ENCODE data around the gene HMCN2.
A peak's percentile ranks its signal among the peaks of the same experiment; 100 is the strongest.
"Not testable (repeated sequence)": the region's sequence is repeated elsewhere in the genome, so short reads cannot be mapped to it uniquely, and the experiment has no call there.

Gene HMCN2

DNA sequence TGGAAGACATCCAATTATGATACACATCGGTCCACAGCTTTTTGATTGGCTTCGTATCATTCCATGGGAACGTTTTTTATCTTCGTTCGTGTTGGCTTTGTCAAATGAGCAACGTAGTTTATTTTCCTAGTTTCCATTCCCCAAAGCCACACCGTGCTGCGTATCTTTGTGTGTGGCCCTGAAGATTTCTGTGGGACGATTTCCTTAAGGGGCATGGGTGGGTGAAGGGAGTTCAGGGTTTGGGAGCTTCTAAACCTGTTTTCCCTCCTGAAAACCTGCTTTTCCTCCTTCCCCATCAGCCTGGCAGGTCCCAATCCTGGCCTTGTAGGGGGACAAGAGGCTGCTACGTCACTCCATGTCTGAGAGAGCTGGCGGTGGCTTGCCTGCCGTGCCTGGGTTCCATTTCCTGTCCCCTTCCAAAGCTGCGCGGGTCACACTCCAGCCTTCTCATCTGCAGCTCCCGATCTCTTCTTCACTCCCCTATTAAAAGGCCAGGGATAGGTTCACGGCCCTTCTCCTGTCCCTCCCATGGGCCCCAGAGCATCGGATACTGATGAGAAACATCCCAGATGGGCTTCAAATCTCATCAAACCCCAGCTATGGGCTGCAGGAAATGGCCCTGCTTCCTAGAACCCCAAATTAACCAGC is 155.7 kb downstream of the HMCN2 start:
- no peak for DNase-seq

DNA sequence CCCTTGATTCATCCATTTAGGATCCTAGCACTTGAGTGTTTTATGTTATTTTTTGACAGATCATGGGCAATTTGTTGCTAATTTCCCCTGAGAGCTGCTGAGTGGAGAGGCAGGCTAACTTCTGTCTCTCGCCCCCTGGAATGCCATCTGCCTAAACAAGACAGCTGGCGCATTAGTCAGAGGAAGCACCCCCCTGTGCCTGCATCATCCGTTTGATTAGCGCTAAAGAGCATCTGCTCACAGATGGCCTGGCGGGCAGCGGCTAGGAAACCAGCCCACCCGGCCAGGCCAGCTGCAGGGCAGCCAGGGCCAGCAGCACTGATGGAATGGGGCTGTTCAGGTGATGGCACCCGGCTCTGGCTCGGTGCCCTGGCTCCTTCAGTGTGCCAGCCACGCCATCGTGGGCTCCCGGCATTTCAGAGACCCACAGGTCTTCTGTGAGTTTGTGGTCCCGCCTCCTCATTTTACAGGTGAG is 156.3 kb downstream of the HMCN2 start:
- peak; percentile 77 for DNase-seq

DNA sequence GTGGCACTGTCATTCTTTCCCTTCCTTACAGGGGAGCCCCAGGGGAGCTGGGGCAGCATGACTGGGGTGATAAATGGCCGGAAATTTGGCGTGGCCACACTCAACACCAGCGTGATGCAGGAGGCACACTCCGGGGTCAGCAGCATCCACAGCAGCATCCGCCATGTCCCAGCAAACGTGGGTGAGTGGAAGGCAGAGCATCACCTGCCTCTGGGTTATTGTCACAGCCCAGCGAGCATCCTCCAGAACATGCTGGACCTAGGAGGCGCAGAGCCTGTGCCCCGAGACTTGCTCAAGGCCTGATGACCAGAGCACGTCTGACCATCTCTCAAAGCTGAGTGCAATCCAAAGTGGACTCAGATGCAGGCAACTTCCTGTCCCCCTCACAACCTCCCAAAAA is 157.0 kb downstream of the HMCN2 start:
- no peak for DNase-seq

DNA sequence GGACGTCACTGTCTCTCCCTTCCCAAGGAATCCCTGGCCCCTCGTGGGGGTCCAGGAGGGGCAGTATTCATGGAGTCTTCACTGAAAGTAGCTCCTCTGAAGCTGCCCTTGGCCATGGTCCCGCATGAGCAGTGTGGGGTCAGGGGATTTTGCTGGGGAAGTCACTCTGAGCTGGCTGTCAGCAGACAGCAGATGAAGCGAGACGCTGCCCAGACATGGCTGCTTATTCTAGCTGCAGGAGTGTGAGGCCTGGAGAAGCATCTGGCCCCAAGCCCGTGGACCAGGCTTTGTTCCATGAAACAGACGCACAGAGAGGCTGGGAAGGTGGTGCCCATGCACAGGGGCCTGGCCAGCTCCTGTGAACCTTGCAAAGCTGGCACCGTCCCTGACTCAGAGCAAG is 157.7 kb downstream of the HMCN2 start:
- no peak for DNase-seq

DNA sequence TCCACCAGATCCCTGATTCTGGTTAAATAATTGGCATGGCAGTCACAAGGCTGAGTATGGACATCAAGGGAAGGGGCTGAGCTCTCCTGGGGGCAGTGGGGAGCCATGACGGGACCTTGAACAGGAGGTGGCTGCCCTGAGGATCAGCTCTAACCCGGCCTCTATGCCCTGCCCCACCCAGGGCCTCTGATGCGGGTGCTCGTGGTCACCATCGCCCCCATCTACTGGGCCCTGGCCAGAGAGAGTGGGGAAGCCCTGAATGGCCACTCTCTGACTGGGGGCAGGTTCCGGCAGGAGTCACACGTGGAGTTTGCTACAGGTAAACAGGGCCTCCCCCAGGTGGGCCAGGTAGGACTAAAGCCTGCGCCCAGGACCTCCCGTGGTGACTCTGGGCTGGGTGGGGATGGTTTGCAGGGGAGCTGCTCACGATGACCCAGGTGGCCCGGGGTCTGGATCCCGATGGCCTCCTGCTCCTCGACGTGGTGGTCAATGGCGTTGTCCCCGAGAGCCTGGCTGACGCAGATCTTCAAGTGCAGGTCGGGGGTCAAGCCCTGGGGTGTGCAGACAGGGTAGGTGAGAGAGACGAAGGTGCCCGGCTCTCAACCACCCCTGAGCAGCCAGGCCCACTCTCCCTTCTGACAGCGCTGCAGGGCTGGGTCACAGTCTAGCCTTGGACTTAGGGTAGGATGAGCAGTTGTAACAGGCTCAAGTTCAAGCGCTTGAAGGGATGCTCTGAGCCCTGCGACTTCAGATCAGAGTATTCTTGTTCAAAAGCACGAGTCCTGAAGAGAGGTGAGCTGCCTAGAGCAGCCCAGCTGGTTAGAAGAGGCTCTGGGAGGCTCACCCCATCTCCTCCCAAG is 159.3 kb downstream of the HMCN2 start:
- no peak for DNase-seq

DNA sequence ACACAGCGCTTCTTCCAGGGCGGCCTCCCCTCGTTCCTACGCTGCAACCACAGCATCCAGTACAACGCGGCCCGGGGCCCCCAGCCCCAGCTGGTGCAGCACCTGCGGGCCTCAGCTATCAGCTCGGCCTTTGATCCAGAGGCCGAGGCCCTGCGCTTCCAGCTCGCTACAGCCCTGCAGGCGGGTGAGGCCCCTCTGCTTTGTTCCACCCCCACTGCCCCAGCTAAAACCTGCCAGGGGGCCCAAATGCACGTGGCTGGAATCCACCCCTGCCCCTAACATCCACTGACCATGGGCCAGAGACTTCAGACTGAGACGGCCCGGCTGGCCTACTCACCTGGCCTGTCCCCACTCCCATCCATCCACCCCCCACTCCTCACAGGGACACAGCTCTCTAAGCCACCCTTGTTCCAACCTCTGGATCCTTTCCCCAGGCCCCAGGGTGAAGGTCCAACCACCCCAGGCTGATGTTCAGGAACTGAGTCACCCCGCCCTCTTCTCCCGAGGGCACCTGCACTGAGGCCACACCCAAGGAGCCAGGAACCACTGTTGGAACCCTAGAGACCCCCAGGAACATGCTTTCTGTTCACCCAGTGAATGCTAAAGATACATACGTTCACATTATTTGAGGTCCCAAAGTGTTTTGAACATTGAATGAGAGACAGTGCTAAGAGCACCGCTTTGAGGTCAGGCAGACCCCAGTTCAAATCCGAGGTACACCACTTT is 160.3 kb downstream of the HMCN2 start:
- no peak for DNase-seq

DNA sequence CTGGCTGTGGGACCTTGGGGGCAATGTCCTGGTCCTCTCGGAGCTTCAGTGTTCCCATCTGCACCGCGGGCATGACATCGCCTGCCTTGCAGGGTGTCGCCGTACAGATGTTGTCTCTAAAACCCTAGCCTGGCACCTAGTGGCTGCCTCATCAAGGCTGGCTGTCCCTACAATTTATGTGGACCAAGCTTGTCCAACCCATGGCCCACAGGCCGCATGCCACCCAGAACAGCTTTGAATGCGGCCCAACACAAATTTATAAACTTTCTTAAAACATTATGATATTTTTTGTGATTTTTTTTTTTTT is 160.9 kb downstream of the HMCN2 start:
- DNase-seq: no peak

DNA sequence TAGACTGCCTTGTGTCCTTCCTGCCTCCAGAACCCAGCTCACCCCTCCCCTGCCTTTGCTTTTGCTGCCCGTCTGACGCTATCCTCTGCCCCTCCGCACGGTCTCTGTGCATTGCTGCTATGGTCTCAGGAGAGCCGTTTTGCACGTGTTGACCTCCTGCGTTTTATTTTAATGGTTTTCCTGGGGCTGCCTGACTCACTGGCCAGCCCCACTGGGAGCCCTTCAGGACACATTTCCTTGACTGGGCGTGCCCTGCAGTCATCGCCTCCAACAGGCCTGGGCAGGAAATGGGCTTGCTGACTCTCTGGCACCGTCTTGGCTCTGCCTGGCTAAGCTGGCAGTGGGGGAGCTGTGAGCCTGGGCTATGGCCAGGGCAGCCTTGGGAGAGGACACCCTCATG is 161.3 kb downstream of the HMCN2 start:
- no peak for DNase-seq

DNA sequence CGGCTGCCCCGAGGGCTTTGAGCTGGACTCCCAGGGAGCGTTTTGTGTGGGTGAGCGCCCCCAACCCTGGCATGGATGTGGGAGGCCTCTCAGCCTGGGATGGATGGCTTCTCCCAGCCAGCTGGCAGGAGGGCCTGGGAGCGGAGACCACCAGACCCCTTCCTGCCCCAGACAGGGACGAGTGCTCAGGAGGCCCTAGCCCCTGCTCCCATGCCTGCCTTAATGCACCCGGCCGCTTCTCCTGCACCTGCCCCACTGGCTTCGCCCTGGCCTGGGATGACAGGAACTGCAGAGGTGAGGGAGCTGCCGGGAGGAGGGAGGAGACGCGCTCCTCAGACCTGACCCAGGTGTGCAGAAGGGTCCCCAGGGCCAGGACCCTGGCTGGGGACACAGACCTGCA is 161.8 kb downstream of the HMCN2 start:
- no peak for DNase-seq

DNA sequence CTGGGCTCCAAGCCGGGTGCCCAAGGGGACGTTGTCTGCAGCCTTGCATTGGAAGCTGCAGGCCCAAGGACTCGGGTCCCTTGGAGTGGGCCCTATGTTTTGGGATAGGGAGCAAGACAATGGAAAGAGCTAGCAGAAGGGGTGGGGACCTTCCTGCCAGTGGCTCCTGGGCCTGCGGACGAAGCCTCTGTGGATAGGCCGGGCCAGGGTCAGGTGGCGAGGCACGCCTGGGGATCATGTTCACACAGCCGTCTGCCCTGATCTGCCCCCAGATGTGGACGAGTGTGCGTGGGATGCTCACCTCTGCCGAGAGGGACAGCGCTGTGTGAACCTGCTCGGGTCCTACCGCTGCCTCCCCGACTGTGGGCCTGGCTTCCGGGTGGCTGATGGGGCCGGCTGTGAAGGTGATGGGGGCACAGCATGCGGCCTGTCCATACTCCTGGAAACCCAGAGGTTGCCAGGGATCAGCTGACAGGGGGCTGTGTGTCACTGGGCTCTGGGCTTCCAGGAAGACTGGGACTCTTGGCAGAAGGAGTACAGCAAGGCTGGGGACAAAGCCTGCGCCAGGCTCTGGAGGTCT is 162.6 kb downstream of the HMCN2 start:
- DNase-seq: no peak

DNA sequence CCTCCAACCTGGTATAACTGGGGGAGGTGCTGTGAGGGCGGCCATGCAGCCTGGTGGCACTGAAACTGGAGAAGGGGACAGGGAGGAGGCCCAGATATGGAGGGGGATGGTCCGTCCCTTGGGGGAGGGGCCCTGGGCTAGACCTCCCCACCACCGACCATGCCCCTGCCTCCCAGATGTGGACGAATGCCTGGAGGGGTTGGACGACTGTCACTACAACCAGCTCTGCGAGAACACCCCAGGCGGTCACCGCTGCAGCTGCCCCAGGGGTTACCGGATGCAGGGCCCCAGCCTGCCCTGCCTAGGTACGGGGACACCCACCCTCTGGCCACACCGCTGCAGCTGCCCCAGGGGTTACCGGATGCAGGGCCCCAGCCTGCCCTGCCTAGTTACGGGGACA is 163.8 kb downstream of the HMCN2 start:
- no peak for DNase-seq

DNA sequence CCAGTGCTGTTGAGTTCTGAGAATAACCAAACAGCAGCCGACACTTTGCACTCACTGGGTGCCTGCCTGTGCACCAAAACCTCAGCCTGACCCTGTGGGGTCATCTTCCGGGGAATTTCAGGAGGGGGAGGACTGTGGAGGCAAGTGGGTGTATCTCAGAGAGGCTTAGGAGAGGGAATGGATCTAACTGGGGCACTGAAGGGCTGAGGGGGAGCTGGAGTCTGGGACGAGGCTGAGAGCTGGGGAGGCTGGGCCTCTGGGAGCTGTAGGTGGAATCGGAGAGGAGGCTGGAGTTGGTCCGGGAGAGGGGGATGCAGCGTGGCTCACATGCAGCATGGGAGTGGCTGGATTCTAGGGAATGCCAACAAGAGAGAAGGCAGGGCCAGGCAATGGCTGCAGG is 164.3 kb downstream of the HMCN2 start:
- no peak for DNase-seq

DNA sequence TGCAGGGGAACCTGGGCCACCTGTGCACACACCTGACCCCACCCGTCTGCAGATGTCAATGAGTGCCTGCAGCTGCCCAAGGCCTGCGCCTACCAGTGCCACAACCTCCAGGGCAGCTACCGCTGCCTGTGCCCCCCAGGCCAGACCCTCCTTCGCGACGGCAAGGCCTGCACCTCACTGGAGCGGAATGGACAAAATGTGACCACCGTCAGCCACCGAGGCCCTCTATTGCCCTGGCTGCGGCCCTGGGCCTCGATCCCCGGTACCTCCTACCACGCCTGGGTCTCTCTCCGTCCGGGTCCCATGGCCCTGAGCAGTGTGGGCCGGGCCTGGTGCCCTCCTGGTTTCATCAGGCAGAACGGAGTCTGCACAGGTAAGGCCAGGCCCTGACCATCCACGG is 164.7 kb downstream of the HMCN2 start:
- peak; percentile 25 for DNase-seq

DNA sequence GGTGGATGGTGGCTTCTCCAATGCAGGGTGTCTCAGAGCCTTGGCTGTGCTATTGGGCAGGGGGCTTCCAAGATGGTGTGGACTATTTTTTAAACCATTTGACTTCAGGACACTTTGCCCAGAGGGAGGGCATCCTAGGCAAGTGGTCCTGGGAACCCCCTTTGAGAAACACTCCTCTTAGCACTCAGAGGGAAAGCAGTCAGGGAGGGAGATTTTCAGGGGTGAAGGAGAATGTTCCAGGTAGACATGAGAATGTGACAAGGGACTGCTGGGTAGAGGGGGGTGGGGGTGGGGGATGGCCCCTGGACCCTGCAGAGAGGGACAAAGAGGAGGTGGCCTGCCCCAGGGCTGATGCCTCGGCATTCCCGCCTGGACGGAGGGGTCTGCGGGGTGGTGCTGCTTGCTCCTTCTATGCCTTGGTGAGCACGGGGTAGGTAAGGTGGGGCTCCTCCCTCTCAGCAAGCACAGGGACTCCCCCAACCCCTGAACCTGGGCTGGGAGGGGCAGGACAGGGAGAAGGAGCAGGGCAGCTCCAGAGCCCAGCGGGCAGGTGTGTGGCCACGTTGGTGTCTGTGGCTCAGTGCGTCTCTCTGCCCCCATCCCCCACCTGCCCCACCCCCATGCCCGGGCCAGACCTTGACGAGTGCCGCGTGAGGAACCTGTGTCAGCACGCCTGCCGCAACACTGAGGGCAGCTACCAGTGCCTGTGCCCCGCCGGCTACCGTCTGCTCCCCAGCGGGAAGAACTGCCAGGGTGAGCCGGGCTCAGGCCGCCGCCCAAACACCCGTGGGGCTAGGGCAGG is 165.4 kb downstream of the HMCN2 start:
- no peak for DNase-seq

DNA sequence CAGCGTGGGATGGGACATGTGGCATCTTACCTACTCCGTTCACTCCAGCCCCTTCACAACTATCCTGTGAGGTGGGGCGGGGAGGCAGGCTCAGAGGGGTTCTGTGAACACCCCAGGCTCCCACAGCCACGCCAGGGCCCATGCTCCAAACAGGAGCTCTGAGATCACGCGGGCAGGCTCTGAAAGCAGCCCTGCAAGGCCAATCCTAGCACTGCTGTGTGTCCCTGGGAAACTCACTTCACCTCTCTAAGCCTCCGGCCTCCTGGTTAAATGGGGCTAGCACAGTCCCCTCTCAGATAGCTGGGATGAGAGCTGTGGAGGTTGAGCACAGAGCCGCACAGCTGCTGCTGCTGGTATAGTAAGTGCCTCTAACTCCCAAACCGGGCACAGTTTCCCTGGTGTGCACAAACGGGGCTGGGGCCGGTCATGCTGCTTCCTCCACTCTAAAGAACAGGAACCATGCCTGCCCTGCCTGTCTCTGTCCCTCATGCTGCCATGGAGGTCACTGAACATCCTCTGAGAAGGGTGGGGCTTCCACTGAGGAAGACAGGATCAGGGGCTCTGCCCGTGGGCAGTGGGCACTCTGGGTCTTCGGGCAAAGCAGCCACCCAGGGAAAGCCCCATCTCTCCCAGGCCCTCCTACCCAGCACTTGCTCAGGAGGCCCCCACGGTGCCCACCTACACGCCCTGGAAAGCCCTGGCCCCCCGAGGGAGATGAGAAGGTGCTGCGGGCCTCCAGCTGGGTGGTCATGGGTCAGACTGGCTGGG is 166.2 kb downstream of the HMCN2 start:
- DNase-seq: no peak

DNA sequence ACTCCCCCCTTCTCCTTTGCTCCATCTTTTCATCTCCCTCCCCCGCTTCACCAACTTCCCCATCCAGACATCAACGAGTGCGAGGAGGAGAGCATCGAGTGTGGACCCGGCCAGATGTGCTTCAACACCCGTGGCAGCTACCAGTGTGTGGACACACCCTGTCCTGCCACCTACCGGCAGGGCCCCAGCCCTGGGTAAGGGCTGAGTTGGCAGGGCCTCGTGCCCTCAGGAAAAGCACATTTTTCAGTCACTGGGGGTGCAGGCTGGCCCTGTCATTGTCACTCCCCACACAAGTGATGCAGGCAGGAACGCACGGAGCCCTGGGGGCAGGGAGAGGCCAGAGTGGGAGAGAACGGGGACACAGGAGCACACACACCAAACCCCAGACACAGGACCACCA is 166.8 kb downstream of the HMCN2 start:
- DNase-seq: peak; percentile 73

DNA sequence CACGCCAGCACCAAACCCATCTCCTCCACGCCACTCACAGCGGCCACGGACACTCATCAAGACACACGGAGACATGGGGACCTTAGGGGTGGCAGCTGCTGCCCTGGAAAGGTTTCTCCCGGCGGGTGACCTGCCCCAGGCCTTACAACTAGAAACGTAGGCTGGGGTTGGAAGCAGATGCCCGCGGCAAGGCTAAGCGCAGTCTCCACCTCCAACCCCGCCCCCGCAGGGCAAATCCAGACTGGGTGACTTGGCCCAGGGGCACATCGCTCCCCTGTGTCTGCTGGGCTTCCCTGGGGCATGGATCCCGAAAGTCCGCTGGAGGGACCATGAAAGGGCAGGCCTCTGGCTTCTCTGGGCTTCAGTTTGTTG is 167.2 kb downstream of the HMCN2 start:
- peak; percentile 80 for DNase-seq

DNA sequence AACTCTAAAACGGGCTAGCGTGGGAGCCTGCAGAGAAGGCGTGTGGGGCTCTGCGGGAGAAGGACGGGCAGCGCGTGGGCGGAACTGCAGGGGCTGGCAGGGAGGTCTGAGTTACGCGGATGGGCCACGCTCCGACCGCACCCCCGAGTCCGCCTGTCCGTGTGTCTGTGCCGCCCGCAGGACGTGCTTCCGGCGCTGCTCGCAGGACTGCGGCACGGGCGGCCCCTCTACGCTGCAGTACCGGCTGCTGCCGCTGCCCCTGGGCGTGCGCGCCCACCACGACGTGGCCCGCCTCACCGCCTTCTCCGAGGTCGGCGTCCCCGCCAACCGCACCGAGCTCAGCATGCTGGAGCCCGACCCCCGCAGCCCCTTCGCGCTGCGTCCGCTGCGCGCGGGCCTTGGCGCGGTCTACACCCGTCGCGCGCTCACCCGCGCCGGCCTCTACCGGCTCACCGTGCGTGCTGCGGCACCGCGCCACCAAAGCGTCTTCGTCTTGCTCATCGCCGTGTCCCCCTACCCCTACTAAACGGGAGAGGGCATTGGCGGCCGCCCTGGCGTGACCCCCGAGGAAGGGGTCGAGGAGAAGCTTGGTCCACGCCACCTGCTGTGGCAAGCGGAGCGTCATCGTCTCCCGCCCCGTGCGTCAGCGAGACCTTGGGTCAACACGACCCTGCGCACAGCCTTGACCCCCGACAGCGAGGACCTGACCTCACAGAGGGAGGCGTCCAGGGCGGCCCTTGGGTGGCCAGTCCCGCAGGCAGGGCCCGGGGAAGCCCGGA is 167.8 kb downstream of the HMCN2 start:
- peak; percentile 85 for DNase-seq

DNA sequence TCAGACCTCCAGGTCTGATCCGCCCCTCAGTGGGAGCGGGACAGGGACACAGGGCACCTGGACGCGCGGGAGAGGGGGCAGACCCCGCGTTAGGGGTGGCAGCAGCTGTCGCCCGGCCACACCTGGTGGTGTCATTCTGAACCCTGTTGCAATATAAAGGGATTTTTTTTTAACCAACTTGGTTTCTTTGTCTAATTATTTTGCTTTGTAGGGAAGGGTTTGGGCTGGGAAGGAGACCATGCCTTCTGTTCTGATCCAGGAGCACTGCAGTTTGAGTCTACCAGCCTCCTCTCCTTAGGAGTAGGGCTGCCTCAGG is 168.3 kb downstream of the HMCN2 start:
- DNase-seq: no peak

DNA sequence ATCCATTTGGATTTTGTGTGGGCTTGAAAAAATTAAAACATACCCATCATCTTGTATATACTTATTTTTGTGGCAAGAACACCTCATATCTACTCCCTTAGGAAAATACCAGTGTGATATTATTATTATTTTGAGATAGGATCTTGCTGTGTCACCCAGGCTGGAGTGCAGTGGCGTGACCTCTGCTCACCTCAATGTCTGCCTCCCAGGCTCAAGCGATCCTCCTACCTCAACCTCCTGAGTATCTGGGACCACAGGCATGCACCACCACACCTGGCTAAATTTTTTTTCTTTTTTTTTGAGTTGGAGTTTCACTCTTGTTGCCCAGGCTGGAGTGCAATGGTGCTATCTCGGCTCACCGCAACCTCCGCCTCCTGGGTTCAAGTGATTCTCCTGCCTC is 169.1 kb downstream of the HMCN2 start:
- not testable (repeated sequence) for DNase-seq

DNA sequence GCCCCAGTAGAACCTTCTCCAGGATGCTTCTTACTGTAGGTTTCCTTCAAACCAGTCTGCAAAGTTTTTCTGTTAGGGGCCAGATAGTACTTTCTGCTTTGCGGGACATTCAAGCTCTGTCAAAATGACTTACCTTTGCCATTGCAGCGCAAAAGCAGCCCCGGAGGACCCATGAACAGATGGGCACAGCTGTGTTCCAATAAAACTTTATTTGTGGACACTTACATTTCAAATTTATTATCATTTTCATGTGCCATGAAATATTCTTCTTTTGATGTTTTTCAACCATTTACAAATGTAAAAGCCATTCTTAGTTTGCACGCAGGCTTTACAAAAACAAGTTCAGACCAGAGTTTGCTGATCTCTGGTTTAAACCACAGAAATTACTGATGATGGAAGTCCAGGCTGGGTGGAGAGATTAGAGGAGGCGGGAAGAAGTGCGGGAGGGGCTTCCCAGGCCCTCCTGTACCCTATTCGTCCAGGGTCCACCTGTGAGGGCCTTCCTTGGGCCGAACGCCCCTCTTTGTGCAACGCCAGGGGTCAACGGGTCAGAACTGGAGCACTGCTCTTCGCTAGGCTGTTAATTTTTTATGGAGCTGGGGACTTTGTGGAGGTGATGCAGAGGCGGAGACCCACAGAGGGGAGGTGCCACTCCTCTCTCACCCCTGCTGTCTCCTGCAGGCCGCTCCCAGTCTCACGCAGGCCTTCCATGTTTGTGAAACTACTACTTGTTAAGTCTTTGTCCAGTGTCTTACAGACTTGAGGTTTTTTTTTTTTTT is 171.6 kb downstream of the HMCN2 start:
- DNase-seq: no peak

All from DMS53 (cell line).